Activated naive CD8-positive, alpha-beta T cell treated with anti-CD3 and anti-CD28 coated beads, Interleukin-2, amount 50 U/mL, for 16 hours (primary cell): ENCODE data around the gene STRIP2.
"Not testable (repeated sequence)": the region's sequence is repeated elsewhere in the genome, so short reads cannot be mapped to it uniquely, and the experiment has no call there.

Experiments
- DNase-seq: peaks from one replicate; pipeline ENCODE4 v3.0.0-alpha.2; 2020; ENCODE audit warnings: low read depth, low spot score

Gene STRIP2

GRCh38 chr7:129453510-129454248 is 19.4 kb downstream of the STRIP2 start:
- no peak for DNase-seq

DNA sequence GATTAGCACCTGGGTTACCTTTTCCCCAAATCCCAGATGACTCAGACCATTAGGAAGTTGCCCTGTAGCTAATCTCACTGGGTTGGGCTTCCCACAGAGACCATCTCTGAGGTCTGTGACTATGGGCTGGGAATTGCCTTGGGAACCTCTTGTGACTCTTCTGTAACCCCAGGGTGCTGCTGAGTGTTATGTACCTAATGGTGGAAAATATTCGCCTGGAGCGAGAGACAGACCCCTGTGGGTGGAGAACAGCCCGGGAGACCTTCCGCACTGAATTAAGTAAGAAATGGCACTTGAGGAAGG is 20.0 kb downstream of the STRIP2 start:
- no peak for DNase-seq

DNA sequence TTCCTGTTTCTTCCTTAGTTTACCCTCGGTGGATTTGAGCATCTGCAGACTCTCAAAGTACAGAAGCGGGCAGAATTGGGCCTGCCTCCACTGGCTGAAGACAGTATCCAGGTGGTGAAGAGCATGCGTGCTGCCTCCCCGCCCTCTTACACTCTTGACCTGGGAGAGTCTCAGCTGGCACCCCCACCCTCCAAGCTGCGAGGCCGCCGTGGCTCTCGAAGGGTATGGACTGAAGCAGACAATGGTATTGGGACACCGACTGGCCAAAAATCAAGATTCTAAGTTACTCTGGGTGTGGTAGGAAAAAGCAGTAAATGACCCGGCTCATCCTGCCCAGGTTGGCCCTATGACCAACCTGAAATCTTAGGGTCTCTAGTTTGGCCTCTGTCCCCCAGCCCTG is 22.2 kb downstream of the STRIP2 start:
- DNase-seq = no peak

DNA sequence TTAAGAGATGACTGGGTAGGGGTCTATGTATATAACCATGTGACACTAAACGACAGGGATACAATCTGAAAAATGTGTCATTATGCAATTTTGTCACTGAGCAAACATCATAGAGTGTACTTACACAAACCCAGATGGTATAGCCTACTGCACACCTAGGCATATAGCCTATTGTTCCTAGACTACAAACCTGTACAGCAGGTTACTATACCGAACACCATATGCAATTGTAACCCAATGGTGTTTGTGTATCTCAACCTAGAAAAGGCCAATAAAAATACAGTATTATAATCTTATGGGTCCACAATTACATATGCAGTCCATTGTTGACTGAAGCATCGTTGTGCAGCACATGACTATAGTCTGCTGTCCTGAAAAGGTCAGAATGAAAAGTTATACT is 22.9 kb downstream of the STRIP2 start:
- no peak for DNase-seq

DNA sequence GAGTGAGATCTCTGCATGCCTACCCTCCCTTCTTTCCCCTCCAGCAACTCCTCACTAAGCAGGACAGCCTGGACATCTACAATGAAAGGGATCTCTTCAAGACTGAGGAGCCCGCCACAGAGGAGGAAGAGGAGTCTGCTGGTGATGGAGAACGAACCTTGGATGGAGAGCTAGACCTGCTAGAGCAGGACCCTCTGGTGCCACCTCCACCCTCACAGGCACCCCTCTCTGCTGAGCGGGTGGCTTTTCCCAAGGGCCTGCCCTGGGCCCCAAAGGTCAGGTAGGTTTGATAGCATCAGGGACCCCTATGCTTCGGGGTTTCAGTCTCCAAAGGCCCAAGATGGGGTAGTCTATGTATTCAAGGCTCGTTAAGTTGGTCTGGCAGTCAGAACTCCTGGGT is 23.9 kb downstream of the STRIP2 start:
- no peak for DNase-seq

DNA sequence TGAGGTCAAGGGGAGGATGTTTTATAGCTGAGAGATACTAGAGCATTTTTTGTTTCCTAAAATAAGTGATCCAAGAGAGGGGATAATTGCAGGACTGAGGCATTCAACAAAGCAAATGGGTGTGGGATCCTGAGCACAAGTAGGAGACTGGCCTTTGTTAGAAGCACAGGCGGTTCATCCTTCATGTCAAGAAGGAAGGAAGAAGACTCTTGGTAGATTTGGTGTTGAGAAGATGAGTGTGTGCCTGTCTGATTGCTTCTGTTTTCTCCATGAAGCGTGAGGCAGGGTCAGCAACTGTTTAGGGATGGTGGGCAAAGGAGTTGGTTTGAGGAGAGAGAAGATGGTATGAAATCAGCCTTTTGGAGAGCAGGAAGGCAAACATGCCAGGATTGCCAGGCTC is 27.6 kb downstream of the STRIP2 start:
- no peak for DNase-seq

GRCh38 chr7:129462420-129462819 is 28.2 kb downstream of the STRIP2 start:
- no peak for DNase-seq

DNA sequence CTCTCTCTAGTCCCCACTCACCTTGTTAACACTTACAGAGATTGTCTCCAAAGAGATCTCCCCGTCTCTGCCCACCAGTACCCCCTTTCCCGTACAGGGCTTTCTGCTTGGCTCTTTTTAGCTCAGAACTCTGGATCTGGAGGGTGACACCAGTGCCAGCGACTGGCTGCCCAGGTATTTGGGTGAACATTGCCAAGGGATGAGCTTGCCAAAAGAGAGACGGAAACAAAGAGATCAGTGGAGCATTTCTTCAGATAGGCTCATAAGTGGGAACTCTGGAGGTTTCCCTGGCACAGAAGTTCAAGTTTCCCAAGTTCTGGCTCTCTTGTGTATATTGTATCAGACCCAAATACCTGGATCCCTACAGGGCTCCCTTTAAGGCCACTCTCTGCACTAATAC is 30.0 kb downstream of the STRIP2 start:
- no peak for DNase-seq

DNA sequence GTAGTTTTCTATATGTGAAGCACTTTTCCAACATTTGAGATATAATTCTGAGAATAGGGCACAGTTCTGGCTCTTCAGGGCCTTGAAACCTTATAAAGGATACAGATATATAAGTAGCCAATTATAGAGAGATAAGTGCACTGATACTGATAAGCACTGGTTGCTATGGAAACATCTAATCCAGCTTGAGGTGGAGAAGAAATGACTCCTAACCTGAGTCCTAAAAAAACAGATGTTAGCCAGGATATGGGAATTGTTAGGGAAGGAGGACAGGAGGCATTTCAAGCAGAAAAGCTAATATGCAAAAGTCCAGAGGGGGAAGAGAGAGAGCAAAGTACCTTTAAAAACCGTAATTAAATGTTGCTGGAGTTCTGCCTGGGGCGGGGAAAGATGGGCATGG is 30.8 kb downstream of the STRIP2 start:
- DNase-seq = no peak

GRCh38 chr7:129466796-129467195 is 32.6 kb downstream of the STRIP2 start:
- no peak for DNase-seq

DNA sequence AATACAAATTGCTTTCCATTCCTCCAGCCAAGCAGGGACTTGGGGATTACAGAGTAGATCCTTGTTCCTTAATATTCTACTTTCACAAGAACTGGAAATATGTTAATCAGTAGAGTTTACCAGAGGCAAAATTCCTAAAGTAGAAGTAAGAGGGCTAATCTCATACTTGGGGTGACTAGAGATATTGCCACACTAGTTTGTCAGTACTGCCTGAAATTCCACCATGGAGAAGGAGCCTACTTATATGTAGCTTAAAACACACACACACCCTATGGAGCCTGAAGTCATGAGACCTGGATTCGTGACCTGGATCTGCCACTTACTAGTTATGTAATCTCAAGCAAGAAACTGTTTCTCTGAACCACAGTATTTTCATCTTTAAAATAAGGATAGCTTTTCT is 33.9 kb downstream of the STRIP2 start:
- no peak for DNase-seq

- DNase-seq = no peak
Observed at GRCh38 chr7:129468547-129468946, 34.3 kb downstream of the STRIP2 start.

DNA sequence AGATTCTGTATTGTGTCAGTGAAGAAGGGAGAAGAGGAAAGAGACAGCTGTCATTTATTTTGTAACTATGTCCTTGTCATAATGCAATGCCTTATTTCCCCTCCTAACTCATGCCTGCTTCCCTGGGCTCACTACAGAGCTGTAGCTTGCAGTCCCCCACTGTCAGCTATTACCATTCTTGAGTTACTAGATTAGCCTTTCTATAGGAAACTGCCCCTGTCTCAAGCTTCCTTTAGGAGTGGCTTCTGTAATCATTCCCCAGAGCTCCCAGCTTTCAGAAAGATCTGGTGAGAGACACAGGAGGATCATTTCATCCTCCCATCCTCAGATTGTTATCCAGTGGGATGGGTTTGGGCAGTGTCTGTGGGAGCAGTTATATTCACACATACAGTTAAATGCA is 35.7 kb downstream of the STRIP2 start:
- no peak for DNase-seq

GRCh38 chr7:129470411-129470810 is 36.2 kb downstream of the STRIP2 start:
- DNase-seq = no peak

GRCh38 chr7:129471402-129471827 is 37.2 kb downstream of the STRIP2 start:
- DNase-seq = no peak

DNA sequence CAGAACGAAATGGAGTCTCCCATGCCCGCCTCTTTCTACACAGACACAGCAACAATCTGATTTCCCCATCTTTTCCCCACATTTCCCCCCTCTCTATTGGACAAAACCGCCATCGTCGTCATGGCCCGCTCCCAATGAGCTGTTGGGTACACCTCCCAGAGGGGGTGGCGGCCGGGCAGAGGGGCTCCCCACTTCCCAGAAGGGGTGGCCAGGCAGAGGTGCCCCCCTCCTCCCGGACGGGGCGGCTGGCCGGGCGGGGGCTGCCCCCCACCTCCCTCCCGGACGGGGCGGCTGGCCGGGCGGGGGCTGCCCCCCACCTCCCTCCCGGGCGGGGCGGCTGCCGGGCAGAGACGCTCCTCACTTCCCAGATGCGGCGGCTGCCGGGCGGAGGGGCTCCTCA is 41.7 kb downstream of the STRIP2 start:
- not testable (repeated sequence) for DNase-seq

GRCh38 chr7:129476398-129476797 is 42.2 kb downstream of the STRIP2 start:
- not testable (repeated sequence) for DNase-seq

- DNase-seq = no peak
Observed at GRCh38 chr7:129479831-129480230, 45.6 kb downstream of the STRIP2 start.

DNA sequence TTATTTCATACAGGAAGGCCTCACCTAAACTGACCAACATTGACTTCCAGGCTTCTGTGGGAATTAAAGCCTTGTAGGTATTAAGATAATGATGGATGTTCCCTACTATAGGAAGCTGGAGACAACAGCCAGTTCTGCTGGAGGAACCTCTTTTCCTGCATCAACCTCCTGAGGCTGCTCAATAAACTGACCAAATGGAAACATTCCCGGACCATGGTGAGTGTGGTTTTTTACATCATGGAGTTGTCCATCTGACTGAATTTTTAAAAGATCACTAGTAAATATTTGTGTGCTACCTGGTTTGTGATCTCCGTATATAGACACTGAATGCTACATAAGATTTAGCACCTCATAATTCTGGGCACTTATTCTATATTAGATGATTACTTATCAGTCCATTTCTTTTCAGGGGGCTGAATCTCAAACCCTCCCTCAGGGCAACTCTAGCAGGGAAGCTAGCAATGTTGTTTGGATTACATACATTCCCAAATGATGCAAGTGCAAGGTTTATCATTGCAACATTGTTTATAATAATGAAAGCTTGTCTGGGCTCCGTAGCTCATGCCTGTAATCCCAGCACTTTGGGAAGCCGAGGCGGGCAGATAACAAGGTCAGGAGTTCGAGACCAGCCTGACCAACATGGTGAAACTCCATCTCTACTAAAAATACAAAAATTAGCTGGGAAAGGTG is 46.6 kb downstream of the STRIP2 start:
- no peak for DNase-seq

- not testable (repeated sequence) for DNase-seq
Observed at GRCh38 chr7:129481376-129481775, 47.1 kb downstream of the STRIP2 start.

DNA sequence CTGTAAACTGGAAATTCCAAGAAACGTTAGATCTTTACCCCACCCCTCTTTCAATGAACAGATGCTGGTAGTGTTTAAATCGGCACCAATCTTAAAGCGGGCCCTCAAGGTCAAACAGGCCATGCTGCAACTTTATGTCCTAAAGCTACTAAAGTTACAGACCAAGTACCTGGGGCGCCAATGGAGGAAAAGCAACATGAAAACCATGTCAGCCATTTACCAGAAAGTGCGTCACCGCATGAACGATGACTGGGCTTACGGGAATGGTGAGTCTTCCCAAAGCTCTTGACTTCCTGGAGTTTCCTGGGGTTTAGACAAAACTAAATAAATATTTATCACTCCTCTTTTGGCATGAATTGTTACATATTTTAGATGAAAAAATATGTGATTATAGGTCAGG is 48.5 kb downstream of the STRIP2 start:
- DNase-seq = no peak

- no peak for DNase-seq
Observed at GRCh38 chr7:129489491-129489890, 55.3 kb downstream of the STRIP2 start.

DNA sequence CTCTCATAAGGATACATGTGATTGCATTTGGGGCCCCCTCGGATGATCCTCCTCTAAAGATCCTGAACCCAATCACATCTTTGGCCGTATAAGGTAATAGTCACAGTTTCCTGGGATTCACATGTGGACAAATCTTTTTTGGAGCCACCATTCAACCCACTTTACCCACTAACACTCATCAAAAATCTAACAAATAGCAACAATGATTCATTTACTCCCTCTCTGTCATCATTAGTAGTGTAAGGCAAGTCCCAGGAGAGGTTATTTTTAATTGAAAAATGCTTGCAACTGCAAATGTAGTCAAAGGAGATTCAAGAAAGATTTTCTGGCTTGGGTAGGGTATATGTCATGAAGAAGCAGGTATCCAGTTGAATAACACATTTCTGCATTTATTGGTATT is 58.2 kb downstream of the STRIP2 start:
- no peak for DNase-seq

DNA sequence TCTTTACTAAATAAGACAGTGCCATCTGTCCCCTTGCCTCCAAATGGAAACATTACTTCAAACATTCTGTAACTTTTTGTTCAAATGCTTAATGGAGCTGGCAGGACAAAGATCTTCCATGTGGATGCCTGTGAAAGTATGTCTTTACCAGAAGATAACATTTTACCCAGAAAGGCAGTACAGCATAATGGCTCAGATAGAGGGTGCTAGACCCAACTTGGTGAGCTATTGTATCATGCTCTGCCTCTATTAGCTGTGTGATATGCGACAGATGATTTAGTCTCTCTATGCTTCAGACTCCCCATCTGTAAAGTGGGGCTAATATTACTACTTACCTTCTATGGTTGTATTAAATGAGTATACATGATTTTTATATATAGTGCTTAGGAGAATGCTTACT is 59.3 kb downstream of the STRIP2 start:
- no peak for DNase-seq
